K562 (cell line): ENCODE results near the gene UBA1. TPM values are rescaled to one million over a fixed set of nuclear protein-coding genes. Genes with fewer than 3 reads are reported as not detected.

ENCODE experiments used
- ARHGAP35 ChIP-seq: fragments of 450-650 bp; IDR thresholded peaks from 2 replicates; pipeline ENCODE4 v1.6.1; 2018; ENCODE audit not compliant: partially characterized antibody
- KLF1 ChIP-seq: fragments of 450-650 bp; IDR thresholded peaks from 2 replicates; pipeline ENCODE4 v1.6.1; 2016; ENCODE audit warnings: missing genetic modification characterization, missing compliant biosample characterization
- L3MBTL2 ChIP-seq: fragments of 450-650 bp; IDR thresholded peaks from 2 replicates; pipeline ENCODE4 v1.6.1; 2016; ENCODE audit warnings: mild to moderate bottlenecking, moderate library complexity
- MCM7 ChIP-seq, 2 experiments: fragments of 450-650 bp; IDR thresholded peaks; 2 replicates each; pipeline ENCODE4 v1.6.1; 2016 to 2018
- TCF3 ChIP-seq: sonication (generic); formaldehyde crosslinking; IDR thresholded peaks from 2 replicates; pipeline ENCODE4 v1.4.0; 2020; ENCODE audit warnings: mild to moderate bottlenecking, missing genetic modification reagents
- TSHZ1 ChIP-seq: fragments of 250-450 bp; sonication (Bioruptor Pico); IDR thresholded peaks from 2 replicates; pipeline ENCODE4 v1.4.0; 2020; ENCODE audit warnings: mild to moderate bottlenecking, moderate library complexity
- ZBTB8A ChIP-seq: fragments of 450-650 bp; IDR thresholded peaks from 2 replicates; pipeline ENCODE4 v1.6.1; 2018; ENCODE audit warnings: mild to moderate bottlenecking, moderate library complexity; ENCODE audit not compliant: partially characterized antibody
- polyA plus RNA-seq, 8 experiments: library from polyadenylated mRNA; depleted of rRNA in 4 of 8; stranded (reverse) in 5 of 8; unstranded in 3 of 8; fragments of >200 nt; fragmentation: Nextera tagmentation in 2 of 8; fragmentation: Illumina TruSeq in 1 of 8; extraction: Ambion mirVana in 2 of 8; extraction: Trizol in 1 of 8; gene quantifications; 2 replicates each; pipeline versions ENCODE4 v1.2.1 to v1.2.3, GENCODE V29; 2011 to 2014; ENCODE audit warnings: inconsistent platforms in 1 of 8, missing spikeins in 1 of 8
- total RNA-seq, 7 experiments: library from RNA; depleted of rRNA in 6 of 7; stranded (reverse); fragments of >200 nt in 6 of 7; fragmentation: Illumina TruSeq in 2 of 7; extraction: Trizol in 2 of 7; gene quantifications; 2 replicates each; pipeline versions ENCODE4 v1.2.1 to v1.2.3, GENCODE V29; 2011 to 2021; ENCODE audit warnings: low replicate concordance in 1 of 7
- TF ChIP-seq, protein P1 (sequence below), 2 experiments: fragments of 450-650 bp in 1 of 2; sonication (generic) in 1 of 2; formaldehyde crosslinking in 1 of 2; IDR thresholded peaks; 2 replicates each; pipeline versions ENCODE4 v1.7.1 to v1.9.0; 2016 to 2022; ENCODE audit warnings: inconsistent platforms in 1 of 2, mild to moderate bottlenecking in 1 of 2, missing genetic modification reagents in 1 of 2
- TF ChIP-seq, protein P2 (sequence below): fragments of 250-450 bp; sonication (Bioruptor Pico); IDR thresholded peaks from 2 replicates; pipeline ENCODE4 v1.8.0; 2021; ENCODE audit warnings: borderline replicate concordance, mild to moderate bottlenecking, moderate library complexity; ENCODE audit not compliant: poor library complexity, severe bottlenecking
- TF ChIP-seq, protein P3 (sequence below): fragments of 450-650 bp; IDR thresholded peaks from 2 replicates; pipeline ENCODE4 v1.6.1; 2017; ENCODE audit warnings: antibody characterized with exemption

UBA1 gene
- total and polyA plus RNA-seq, 9 of the 15 experiments (the other 6 are each of a cell fraction or from before 2014, with no cell fraction given): 32.0 to 174 (median 93.6) TPM

- TF ChIP-seq, protein P1, sequence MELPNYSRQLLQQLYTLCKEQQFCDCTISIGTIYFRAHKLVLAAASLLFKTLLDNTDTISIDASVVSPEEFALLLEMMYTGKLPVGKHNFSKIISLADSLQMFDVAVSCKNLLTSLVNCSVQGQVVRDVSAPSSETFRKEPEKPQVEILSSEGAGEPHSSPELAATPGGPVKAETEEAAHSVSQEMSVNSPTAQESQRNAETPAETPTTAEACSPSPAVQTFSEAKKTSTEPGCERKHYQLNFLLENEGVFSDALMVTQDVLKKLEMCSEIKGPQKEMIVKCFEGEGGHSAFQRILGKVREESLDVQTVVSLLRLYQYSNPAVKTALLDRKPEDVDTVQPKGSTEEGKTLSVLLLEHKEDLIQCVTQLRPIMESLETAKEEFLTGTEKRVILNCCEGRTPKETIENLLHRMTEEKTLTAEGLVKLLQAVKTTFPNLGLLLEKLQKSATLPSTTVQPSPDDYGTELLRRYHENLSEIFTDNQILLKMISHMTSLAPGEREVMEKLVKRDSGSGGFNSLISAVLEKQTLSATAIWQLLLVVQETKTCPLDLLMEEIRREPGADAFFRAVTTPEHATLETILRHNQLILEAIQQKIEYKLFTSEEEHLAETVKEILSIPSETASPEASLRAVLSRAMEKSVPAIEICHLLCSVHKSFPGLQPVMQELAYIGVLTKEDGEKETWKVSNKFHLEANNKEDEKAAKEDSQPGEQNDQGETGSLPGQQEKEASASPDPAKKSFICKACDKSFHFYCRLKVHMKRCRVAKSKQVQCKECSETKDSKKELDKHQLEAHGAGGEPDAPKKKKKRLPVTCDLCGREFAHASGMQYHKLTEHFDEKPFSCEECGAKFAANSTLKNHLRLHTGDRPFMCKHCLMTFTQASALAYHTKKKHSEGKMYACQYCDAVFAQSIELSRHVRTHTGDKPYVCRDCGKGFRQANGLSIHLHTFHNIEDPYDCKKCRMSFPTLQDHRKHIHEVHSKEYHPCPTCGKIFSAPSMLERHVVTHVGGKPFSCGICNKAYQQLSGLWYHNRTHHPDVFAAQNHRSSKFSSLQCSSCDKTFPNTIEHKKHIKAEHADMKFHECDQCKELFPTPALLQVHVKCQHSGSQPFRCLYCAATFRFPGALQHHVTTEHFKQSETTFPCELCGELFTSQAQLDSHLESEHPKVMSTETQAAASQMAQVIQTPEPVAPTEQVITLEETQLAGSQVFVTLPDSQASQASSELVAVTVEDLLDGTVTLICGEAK (IDR thresholded peaks at IDR 0.05): no peak
- TF ChIP-seq, protein P1 (CRISPR knock-in tag; IDR thresholded peaks at IDR 0.05): no peak
- no peak for TF ChIP-seq TCF3 (CRISPR knock-in tag)
- no peak for TF ChIP-seq TSHZ1 (CRISPR knock-in tag)
- TF ChIP-seq, protein P2, sequence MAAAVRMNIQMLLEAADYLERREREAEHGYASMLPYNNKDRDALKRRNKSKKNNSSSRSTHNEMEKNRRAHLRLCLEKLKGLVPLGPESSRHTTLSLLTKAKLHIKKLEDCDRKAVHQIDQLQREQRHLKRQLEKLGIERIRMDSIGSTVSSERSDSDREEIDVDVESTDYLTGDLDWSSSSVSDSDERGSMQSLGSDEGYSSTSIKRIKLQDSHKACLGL (CRISPR knock-in tag): no peak
- no peak for TF ChIP-seq ZBTB8A
- TF ChIP-seq, protein P3, sequence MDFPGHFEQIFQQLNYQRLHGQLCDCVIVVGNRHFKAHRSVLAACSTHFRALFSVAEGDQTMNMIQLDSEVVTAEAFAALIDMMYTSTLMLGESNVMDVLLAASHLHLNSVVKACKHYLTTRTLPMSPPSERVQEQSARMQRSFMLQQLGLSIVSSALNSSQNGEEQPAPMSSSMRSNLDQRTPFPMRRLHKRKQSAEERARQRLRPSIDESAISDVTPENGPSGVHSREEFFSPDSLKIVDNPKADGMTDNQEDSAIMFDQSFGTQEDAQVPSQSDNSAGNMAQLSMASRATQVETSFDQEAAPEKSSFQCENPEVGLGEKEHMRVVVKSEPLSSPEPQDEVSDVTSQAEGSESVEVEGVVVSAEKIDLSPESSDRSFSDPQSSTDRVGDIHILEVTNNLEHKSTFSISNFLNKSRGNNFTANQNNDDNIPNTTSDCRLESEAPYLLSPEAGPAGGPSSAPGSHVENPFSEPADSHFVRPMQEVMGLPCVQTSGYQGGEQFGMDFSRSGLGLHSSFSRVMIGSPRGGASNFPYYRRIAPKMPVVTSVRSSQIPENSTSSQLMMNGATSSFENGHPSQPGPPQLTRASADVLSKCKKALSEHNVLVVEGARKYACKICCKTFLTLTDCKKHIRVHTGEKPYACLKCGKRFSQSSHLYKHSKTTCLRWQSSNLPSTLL: no peak
- no peak for TF ChIP-seq ARHGAP35
- no peak for TF ChIP-seq MCM7 (IDR thresholded peaks at IDR 0.05)
- TF ChIP-seq KLF1 (tag): no peak
- peak; percentile 55; the same call in 1 of the 2 replicates for TF ChIP-seq L3MBTL2
These were observed 3.0 kb upstream of the UBA1 start (continued) for GRCh38 chrX:47190445-47191269.
